GM23338 (cell line): Measurements from ENCODE around the gene ZNF236. TPM values are rescaled to one million over a fixed set of nuclear protein-coding genes. Genes with fewer than 3 reads are reported as not detected.

Experiments used
- ATAC-seq: fragments of 200-7000 bp; cut with Tn5 transposase; 3 replicates; pipeline ENCODE4 v1.9.1; 2020
- DNase-seq: peaks from one replicate; pipeline ENCODE4 v3.0.0-alpha.2; 2015; ENCODE audit warnings: low spot score
- H2AFZ ChIP-seq: fragments of 200-600 bp; sonication (generic); 2 replicates; pipeline ENCODE4 v1.8.0; 2016; ENCODE audit warnings: antibody characterized with exemption, mild to moderate bottlenecking, moderate library complexity
- H3F3A ChIP-seq: fragments of 200-600 bp; sonication (generic); replicated peaks from 2 replicates; pipeline ENCODE4 v1.8.0; 2017; ENCODE audit warnings: antibody characterized with exemption, mixed run types, low read depth
- H3K27ac ChIP-seq: fragments of 200-600 bp; sonication (generic); 2 replicates; pipeline ENCODE4 v1.6.1; 2016; ENCODE audit warnings: low read depth
- H3K27me3 ChIP-seq: fragments of 200-600 bp; sonication (generic); 2 replicates; pipeline ENCODE4 v1.8.0; 2016; ENCODE audit warnings: mild to moderate bottlenecking, mixed run types, moderate library complexity; ENCODE audit not compliant: insufficient read depth
- H3K36me3 ChIP-seq: fragments of 200-600 bp; sonication (generic); 2 replicates; pipeline ENCODE4 v1.8.0; 2016; ENCODE audit warnings: mild to moderate bottlenecking; ENCODE audit not compliant: insufficient read depth
- H3K4me1 ChIP-seq: fragments of 200-600 bp; sonication (generic); 2 replicates; pipeline ENCODE4 v1.8.0; 2016; ENCODE audit warnings: mild to moderate bottlenecking, moderate library complexity; ENCODE audit not compliant: insufficient read depth
- H3K4me2 ChIP-seq: fragments of 200-600 bp; sonication (generic); 2 replicates; pipeline ENCODE4 v1.7.1; 2017; ENCODE audit warnings: mixed run types
- H3K4me3 ChIP-seq: fragments of 200-600 bp; sonication (generic); 2 replicates; pipeline ENCODE4 v1.6.1; 2016; ENCODE audit warnings: mixed run types
- H3K79me2 ChIP-seq: fragments of 200-600 bp; sonication (generic); replicated peaks from 2 replicates; pipeline ENCODE4 v1.8.0; 2017; ENCODE audit warnings: mild to moderate bottlenecking; ENCODE audit not compliant: insufficient read depth
- H3K9me2 ChIP-seq: fragments of 200-600 bp; sonication (generic); 2 replicates; pipeline ENCODE4 v1.8.0; 2017; ENCODE audit not compliant: insufficient read depth
- H4K20me1 ChIP-seq: fragments of 200-600 bp; sonication (generic); replicated peaks from 2 replicates; pipeline ENCODE4 v1.8.0; 2017; ENCODE audit warnings: mild to moderate bottlenecking; ENCODE audit not compliant: insufficient read depth
- H3K27ac Mint-ChIP-seq: 2 replicates; pipeline ENCODE4 v1.8.0; 2020; ENCODE audit warnings: inconsistent platforms, mild to moderate bottlenecking, moderate library complexity, mixed read lengths
- H3K27me3 Mint-ChIP-seq: 3 replicates; pipeline ENCODE4 v1.8.0; 2022; ENCODE audit warnings: low read depth, mild to moderate bottlenecking, moderate library complexity, mixed read lengths, inconsistent platforms; ENCODE audit not compliant: insufficient read depth, poor library complexity
- H3K36me3 Mint-ChIP-seq: 3 replicates; pipeline ENCODE4 v1.8.0; 2021; ENCODE audit warnings: low read depth, mild to moderate bottlenecking, inconsistent platforms, moderate library complexity, mixed read lengths
- H3K4me1 Mint-ChIP-seq: 3 replicates; pipeline ENCODE4 v1.8.0; 2020; ENCODE audit warnings: mild to moderate bottlenecking, inconsistent platforms, mixed read lengths
- H3K4me3 Mint-ChIP-seq: 3 replicates; pipeline ENCODE4 v1.8.0; 2021; ENCODE audit warnings: moderate library complexity, mild to moderate bottlenecking, inconsistent platforms, mixed read lengths
- H3K9me3 Mint-ChIP-seq: 3 replicates; pipeline ENCODE4 v1.8.0; 2020; ENCODE audit warnings: moderate library complexity, mild to moderate bottlenecking, inconsistent platforms, mixed read lengths
- CTCF ChIP-seq, 2 experiments: fragments of 200-600 bp in 1 of 2; sonication (generic) in 1 of 2; conservative IDR thresholded peaks; 2 replicates each; pipeline versions ENCODE4 v1.5.1 to v1.6.1; 2016 to 2017; ENCODE audit warnings: antibody characterized with exemption in 2 of 2, low read depth in 2 of 2, mild to moderate bottlenecking in 2 of 2, moderate library complexity in 1 of 2
- EZH2 ChIP-seq: fragments of 200-600 bp; sonication (generic); IDR thresholded peaks from one replicate; pipeline ENCODE4 v1.8.0; 2017; ENCODE audit warnings: antibody characterized with exemption, mild to moderate bottlenecking, low read depth; ENCODE audit not compliant: unreplicated experiment
- POLR2AphosphoS5 ChIP-seq: IDR thresholded peaks from 2 replicates; pipeline ENCODE4 v1.6.1; 2016; ENCODE audit warnings: antibody characterized with exemption, low read depth
- ZNF114 ChIP-seq: fragments of 250-450 bp; sonication (Bioruptor Pico); IDR thresholded peaks from 2 replicates; pipeline ENCODE4 v1.5.0; 2020; ENCODE audit warnings: mild to moderate bottlenecking, moderate library complexity
- ZNF331 ChIP-seq: fragments of 250-450 bp; sonication (Bioruptor Pico); IDR thresholded peaks from 2 replicates; pipeline ENCODE4 v1.5.0; 2020; ENCODE audit warnings: low read depth, mild to moderate bottlenecking, moderate library complexity
- polyA plus RNA-seq: library from polyadenylated mRNA; unstranded; fragments of >200 nt; fragmentation: Nextera tagmentation; extraction: Ambion mirVana; gene quantifications from 2 replicates; pipeline ENCODE4 v1.2.1, GENCODE V29; 2016
- total RNA-seq: library from RNA; depleted of rRNA; stranded (reverse); fragments of >200 nt; shearing (Covaris generic); gene quantifications from 2 replicates; pipeline ENCODE4 v1.2.3, GENCODE V29; 2014

Gene ZNF236
- total and polyA plus RNA-seq, 2 experiments from 2014 or later: 8.9 to 16.3 TPM

GRCh38 chr18:76847916-76848315 lies 25.6 kb downstream of the ZNF236 start:
- no peak overlapping the region for H3K4me2 ChIP-seq
- peak; percentile 95 for ATAC-seq

GRCh38 chr18:76850112-76850511 lies 27.8 kb downstream of the ZNF236 start:
- no peak overlapping the region for H3K4me2 ChIP-seq
- H2AFZ ChIP-seq: no peak overlapping the region
- ATAC-seq (no peak), DNase-seq (no peak)
- TF ChIP-seq POLR2AphosphoS5 (no peak), EZH2 (no peak), CTCF (conservative IDR thresholded peaks at IDR 0.05; ENCODE audit: low read depth in 2 of 2) (no peak), ZNF114 (CRISPR knock-in tag) (no peak)
- no peaks in the 10 kb centered on the region for H3F3A ChIP-seq
- H3K27me3 ChIP-seq: no peaks in the 10 kb centered on the region
- peaks cover 18% of the 10 kb centered on the region; the same call in 2 of the 3 replicates for H3K36me3 Mint-ChIP-seq
- peaks cover 2% of the 10 kb centered on the region; the same call in 2 of the 3 replicates for H3K4me1 Mint-ChIP-seq
- no peak overlapping the region for H3K27ac Mint-ChIP-seq
- H3K4me3 ChIP-seq: no peak overlapping the region
- H4K20me1 ChIP-seq: no peaks in the 10 kb centered on the region
- H3K27ac ChIP-seq: no peak overlapping the region
- no peaks in the 10 kb centered on the region for H3K9me3 Mint-ChIP-seq
- H3K36me3 ChIP-seq: peaks cover 5% of the 10 kb centered on the region; the same call in 1 of the 2 replicates
- no peak overlapping the region for H3K4me3 Mint-ChIP-seq
- peaks cover 1% of the 10 kb centered on the region for H3K27me3 Mint-ChIP-seq
- H3K79me2 ChIP-seq: peaks cover 23% of the 10 kb centered on the region
- H3K4me1 ChIP-seq: 0 out of 2 replicates have a peak, but pooled peaks cover 3% of the 10 kb centered on the region
- H3K9me2 ChIP-seq: no peaks in the 10 kb centered on the region

More at GRCh38 chr18:76847916-76848315, 25.6 kb downstream of the ZNF236 start:
- H3K27me3 ChIP-seq: no peaks in the 10 kb centered on the region
- no peak overlapping the region for H3K4me3 Mint-ChIP-seq
- no peaks in the 10 kb centered on the region for H3K9me2 ChIP-seq
- peaks cover 1% of the 10 kb centered on the region for H3K27me3 Mint-ChIP-seq
- peaks cover 14% of the 10 kb centered on the region; the same call in 2 of the 3 replicates for H3K36me3 Mint-ChIP-seq
- H3K4me1 Mint-ChIP-seq: peaks cover 13% of the 10 kb centered on the region; the same call in 2 of the 3 replicates
- TF ChIP-seq ZNF331 (CRISPR knock-in tag) (no peak), CTCF (conservative IDR thresholded peaks at IDR 0.05; ENCODE audit: low read depth in 2 of 2) (peak; percentile 10 to 30; a peak in 1 of 4 replicates)
- H3K4me3 ChIP-seq: no peak overlapping the region
- H3K79me2 ChIP-seq: peaks cover 28% of the 10 kb centered on the region
- 0 out of 2 replicates have a peak, but pooled peaks cover 3% of the 10 kb centered on the region for H3K4me1 ChIP-seq
- H3K27ac ChIP-seq: no peak overlapping the region
- peak; percentile 84 for DNase-seq
- H3F3A ChIP-seq: no peaks in the 10 kb centered on the region
- no peaks in the 10 kb centered on the region; the same call in 1 of the 2 replicates for H3K36me3 ChIP-seq
- H3K27ac Mint-ChIP-seq: no peak overlapping the region
- H3K9me3 Mint-ChIP-seq: no peaks in the 10 kb centered on the region
- H2AFZ ChIP-seq: no peak overlapping the region
- no peaks in the 10 kb centered on the region; the same call in 1 of the 2 replicates for H4K20me1 ChIP-seq
